Spleen (tissue), 3 donors: ENCODE data around the gene CDK5RAP3.

Experiments
- POLR2A ChIP-seq, 3 donors: fragments of 450-650 bp; IDR thresholded peaks; one replicate each; pipeline ENCODE4 v1.5.1; 2017; ENCODE audit warnings: antibody characterized with exemption in 3 of 3, mild to moderate bottlenecking in 1 of 3
- POLR2AphosphoS5 ChIP-seq, 3 donors: sonication (generic); formaldehyde crosslinking; IDR thresholded peaks; one replicate each; pipeline ENCODE4 v1.5.1; 2017; ENCODE audit warnings: antibody characterized with exemption in 3 of 3

- TF ChIP-seq POLR2AphosphoS5 (IDR thresholded peaks at IDR 0.05) (peak; percentile 52 to 77 (median 73)), POLR2A (IDR thresholded peaks at IDR 0.05) (no peak)
Measured at GRCh38 chr17:48025040-48025903, 54.4 kb downstream of the CDK5RAP3 start.
